ENCODE results near the gene IGSF3.

Gene IGSF3

DNA sequence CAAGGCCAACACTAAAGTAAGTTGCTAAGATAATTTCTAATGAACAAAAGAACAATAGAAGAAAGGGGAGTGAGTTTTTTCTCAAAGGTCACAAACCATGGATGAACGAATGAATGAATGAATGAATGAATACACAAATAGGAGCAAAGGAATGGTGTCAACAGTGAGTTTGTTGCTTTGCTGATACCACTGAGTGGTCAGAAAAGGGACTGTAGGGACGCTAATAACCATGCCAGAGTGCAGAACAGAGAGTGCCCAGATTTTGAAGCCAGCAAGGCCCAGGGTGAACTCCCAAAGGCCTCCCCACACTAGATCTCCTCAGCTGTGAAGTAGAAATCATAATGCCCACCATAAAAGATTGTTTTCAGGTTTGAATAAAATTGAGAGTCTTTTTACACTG, 112.6 kb downstream of the IGSF3 start:
- no peak for DNase-seq

DNA sequence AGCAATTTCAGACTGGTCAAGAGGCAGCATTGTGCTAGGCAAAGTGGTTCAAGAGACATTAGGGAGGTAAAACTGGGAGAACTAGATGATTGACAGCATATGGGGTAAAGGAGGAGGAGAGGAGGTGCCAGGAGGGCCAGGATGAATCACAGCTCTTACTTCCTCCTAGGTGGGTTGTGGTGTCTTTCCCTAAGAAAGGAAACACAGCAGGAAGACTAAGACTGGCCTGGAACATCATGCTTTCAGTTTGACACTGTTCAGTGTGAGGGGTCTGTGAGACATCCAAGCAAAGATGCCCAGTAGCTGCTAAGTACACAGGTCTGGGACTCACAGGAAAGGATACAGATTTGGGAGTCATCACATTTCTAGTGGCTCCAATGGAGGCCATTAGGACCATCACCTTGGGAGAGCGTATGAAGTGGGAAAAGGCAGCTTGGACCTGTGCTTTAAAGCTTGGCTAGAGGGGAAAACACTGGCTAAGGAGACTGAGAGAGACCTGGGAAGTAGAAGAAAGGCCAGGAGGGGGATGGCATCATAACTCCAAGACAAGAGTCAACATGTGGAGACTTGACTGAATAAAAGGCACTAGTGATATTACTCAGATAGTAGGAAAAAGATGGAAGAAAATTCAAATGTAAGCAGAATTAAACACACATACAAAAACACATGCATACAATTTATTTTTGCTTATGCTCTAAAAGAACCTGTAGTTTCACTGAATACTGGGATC, 114.0 kb downstream of the IGSF3 start:
- DNase-seq = no peak

DNA sequence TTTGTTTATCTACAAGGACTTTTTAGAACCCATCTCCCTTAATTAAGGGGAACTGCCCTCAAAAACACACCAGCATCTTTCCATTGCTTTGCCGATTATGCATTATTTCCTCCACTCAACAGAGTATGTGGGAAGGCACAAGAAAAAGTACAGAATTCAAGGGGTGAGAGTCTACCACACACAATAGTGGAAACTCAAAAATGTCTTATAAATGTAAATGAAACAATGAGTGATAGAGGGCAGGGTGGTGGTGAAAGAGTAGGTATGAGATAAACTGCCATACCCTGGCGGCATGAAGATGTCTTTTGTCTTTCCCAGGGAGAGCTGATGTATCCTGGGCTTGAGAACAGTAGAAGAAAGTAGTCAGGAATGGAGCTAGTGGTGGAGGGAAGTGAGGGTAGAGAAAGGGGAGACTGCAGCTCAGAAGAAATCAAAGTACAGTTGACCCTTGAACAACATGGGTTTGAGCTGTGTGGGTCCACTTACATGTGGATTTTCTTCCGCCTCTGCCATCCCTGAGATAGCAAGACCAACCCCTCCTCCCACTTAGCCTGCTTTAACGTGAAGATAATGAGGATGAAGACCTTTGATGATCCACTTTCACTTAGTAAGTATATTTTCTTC, 121.1 kb downstream of the IGSF3 start:
- no peak for DNase-seq

DNA sequence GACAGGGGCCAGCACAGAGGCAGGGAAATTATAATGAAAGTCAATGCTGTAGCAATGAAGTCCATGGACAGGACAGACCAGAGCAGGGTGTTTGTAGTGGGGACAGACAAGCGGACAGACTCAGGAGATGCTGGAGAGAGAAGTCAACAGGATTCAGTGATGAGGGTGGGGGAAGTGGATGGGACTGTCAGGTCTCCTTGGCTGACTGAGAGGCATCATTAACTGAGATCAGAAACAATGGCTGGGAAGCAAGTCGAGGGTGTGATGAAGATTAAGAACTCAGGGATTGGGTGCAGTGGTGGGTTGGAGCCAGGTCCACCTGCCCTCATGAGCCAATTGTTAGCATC, 122.2 kb downstream of the IGSF3 start:
- DNase-seq = no peak

DNA sequence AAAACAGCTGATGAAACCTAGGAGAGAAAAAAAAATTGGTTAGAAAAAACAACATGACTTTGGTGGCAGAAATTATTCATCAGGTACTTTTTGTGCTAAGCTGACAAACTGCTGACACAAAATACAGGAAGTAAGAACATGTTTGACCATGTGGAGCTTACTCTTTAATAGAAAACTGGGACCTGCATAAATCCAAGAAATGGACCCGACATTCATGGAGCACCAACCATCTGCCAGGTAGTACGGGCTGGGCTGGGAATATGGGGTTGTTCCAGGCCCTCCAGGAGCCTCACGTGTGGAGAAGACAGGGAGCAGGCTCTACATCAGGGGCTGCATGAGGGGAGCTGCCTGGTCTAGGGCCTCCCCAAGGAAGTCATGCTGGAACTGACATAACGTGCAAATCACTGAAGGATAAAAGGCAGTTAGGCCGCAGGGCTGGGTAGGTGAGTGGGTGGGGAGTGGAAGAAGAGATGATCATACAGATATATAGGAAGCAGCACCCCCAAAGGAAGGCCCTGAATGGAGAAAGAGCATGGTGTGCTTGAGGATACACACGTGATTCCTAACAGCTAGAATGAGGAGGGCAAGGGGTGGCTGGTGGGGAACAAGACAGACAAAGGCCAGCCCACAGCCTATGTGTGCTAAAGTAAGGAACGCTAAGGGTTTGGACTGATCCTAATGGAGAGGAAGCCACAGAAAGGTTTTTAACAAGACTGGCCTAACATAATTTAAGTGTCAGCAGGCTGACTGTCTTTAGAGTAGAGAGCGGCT, 122.8 kb downstream of the IGSF3 start:
- DNase-seq = no peak

DNA sequence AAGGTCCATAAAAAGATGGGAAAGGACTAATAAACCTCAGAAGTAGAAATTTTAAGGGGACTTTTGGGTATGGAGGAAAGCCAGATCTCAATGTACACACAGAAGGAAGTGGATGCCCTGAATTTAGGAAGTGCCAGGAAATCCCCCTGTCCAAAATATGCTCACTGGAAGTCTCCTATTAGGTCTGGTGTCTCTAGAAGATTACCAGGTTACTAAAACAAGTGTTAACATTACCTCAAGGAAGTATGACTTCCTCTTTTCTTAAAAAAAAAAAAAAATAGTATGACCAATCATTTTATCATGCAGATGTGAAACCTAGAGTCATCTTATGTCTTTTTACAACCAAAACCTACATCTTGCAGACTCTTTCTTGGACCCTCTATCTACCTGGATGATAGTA, 127.4 kb downstream of the IGSF3 start:
- no peak for DNase-seq

DNA sequence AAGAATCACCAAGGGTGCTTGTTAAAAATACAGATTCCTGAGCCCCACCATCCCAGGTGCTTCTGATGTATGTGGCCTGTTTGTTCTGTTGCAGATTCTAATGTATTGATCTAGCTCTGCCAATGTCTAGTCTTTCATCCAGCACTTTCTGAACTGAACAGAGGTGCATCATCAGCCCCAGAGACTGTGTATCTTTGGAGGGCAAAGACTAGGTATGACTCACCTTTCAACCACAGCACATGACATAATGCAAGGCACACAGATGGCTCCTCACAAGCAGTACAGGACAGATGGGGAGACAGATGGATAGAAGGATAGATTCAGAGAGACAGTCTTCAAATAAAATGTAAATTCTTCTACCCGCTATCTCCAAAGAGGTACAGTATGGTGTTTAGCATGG, 129.0 kb downstream of the IGSF3 start:
- DNase-seq = peak; percentile 30

DNA sequence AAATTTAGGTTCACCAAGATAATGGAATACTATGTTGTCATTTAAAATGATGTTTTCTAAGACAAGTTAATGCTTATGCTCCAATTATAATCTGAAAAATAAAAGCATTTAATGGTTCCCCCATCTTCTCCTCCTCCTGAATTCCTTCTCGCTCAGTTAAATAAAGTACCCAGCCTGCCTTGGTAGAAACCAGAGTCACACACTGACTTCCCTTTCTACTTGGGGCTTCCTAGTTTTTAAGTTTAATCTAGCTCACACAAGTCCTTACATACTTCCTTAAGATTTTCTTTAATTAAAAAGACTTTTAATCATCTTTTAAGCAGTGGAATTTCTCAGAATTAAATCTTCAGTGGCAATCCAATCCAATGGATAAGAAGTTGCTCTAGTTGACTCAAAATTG, 129.6 kb downstream of the IGSF3 start:
- no peak for DNase-seq

DNA sequence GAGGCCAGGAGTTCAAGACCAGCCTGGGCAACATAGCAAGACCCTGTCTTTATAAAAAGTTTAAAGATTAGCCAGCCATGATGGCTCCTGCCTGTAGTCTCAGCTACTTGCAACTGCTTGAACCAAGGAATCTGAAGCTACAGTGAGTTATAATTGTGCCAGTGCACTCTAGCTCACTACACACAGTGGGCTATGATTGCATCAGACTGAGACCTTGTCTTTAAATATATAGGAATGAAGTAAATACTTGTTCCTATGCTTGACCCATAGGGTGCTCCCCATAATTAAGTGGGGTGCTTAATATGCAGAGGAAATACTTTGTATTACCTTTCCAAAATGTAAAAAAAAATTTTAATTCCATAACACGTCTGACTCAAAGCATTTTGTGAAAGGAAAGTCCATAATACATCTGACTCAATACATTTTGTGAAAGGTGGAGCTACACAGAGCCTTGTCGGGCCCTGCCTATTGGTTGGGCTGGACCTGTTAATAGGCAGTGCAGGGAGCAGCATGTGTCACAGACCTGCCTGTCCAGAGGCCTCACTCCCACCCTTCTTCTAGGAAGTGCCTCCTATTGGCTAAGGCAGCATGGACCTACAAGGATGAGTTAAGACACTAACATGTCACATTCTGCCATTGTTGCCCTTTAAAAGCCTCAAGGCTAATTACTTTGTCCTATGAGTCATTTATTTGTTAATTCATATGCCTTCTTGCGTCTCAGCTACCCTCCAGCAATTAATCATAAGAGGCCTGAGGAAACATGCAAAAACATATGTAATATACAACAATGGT, 130.3 kb downstream of the IGSF3 start:
- DNase-seq = peak; percentile 16

DNA sequence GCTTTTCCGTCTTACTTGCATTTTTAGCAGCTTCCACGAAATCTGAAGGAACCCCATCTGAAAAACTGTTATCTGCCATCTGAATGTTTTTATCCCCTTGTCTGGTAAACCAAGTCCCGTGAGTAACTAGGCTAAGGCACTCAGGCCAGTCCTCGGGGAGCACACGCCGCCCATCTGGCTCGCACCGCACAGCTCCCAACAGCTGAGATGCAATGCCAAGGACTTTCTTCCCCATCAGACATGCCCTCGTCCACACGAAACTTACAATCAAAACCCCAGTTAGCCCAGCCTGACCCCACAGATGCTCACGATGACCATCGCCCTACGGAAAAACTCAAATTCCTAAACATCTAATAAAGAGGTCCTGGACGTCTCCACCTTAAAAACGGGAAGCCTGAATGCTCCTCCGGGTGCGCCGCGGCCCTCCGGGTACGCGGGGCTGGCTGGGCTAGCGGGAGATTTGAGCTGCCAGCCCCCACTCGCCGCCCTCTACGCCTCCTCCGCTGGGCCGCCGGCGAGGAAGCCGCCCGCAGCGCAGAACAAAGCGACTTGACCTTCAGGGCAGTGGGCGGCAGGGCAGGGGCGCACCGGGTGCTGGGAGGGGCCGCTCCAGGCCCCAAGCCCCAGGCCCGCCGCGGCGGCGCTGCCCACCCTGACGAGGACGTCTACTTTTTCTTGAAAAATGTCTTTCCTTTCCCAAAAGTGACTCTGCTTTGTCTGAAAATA, 133.4 kb downstream of the IGSF3 start:
- DNase-seq = no peak

DNA sequence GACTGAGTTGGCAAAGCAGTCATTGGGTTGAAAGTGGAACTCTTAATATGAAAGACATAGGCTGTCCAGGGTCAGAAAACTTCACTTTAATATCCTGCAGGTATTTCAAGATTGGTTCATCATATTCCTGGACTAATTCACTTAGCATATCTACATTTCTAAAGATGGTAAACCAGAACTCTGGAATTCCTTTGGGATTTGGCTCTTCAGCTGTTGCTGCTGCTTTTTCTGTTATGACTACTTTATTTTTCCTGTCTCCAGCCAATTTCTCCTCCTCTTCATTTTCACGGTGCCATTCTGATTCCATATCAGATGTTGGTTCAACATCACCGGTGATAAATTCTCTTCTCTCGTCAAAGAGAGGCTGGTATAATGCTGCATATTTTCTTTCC, 134.1 kb downstream of the IGSF3 start:
- DNase-seq = no peak

DNA sequence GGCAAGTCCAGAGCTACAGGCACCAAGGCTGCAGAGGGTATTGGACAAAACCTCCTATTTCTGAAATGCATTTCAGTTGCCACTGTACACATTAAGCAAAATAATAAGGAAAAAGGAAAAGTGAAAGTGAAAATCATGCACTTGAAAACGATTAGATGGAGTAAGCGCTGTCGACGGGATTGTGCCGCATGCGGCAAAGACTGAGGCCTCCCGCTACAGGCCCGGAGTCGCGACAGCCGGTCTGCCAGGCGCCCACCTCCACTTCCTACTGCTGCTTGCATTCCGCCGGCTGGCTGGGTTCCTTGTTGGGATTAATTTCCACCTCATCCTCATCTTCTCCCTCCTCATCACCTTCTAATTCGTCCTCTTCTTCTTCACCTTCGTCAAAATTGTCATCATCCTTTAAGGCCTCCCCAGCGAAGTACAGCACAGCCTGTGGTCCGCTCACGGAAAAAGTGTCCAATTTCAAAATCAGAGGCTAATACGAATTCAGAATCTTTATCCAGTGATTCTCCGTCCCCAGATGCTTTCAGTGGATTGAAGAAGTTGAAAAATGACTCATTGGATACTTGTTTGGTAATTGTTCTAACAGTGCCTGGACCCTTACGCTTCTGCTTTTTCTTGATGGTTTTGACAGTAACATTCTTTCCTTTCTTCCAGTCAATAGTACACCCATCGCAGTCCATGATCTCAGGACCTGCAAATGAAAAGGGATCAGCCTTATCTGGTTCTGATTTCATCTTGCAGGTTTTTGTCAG, 134.7 kb downstream of the IGSF3 start:
- no peak for DNase-seq

DNA sequence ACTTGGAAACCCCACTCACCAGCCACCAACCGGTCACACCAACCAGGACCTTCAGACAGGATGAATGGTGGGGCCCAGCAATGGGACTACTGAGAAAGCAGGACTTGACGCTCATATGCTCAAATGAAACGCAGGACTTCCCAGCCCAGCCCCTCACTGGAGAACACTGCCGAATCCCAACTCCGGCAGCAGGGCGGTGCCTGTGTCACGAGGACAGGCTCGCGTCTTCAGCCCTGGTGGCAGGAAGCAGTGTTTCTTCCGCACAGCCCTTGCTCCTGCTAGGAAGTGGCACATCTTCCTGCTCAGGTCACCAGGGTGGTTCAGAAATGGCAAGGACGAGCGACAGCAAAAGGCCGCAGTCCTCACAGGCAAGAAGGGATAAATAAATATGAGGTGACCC, 135.6 kb downstream of the IGSF3 start:
- no peak for DNase-seq

DNA sequence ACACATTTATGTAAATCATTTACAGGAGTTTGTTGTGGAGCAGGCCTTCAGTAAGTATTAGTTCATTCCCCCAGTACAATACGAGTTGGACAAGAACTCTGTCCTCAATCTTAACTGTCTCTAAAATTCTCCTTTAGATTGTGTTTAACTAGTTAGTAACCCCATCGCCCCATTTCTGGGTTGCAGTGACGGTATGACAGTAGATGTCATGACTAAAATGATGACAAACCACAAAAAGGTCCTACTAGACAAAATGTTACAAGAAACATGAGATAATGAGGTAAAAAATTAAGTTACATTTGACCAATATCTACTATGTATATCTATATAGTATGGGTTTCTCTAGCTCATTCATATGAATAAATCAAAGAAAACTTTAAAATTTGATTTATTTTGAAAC, 137.9 kb downstream of the IGSF3 start:
- DNase-seq = no peak

DNA sequence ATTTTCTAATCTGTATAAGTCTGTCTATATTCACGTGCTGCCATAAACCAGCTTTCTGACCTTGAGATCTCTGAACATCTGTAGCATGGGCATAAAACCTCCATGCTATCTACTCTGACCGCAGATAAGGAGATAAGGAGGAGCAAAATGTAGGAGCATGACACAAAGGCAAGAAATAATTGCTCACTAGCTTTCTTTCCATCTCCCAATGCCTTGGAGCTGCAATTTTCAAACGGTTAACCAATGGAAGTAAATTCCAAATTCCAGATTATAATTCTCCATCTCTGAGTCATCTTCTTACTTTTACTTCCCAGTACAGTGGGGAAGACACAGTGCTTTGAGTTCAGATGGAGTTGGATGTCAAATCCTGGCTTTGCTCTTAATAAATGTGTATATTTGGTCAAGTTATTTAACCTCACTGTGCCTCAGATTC, 138.3 kb downstream of the IGSF3 start:
- DNase-seq = peak; percentile 61

DNA sequence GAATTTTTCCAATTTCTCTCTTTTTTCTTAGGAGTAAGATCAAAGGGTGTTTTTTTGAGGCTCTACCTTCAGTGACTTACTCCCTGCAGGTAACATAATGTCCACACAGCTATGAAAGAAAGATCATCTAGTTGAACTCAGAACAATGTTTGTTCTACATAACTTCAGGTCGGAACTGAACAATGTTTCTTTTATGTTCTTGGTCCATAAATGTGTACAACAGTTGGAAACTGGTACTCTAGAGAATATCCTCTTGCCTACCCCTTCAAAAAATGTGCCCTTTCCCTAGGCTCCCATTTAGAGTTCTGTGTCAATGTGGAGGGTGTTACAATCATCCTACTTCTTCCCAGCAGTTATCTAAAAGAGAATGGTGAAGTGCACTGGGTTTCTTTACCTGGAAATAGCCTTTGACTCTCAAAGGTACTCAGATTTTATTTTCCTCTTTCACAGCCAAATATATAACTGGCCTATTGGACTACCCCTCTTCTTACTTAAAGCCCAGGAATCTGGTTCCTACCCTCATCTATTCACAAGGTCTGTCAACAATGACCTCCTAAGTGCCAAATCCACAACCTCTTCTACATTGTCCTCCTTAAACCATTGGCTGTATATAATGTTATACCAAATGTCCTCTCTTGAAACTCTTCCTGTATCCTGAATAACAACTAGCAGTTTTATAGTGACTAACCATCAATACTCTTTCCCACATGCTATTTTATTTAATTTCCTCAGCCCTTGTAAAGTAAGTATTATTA, 139.0 kb downstream of the IGSF3 start:
- no peak for DNase-seq

DNA sequence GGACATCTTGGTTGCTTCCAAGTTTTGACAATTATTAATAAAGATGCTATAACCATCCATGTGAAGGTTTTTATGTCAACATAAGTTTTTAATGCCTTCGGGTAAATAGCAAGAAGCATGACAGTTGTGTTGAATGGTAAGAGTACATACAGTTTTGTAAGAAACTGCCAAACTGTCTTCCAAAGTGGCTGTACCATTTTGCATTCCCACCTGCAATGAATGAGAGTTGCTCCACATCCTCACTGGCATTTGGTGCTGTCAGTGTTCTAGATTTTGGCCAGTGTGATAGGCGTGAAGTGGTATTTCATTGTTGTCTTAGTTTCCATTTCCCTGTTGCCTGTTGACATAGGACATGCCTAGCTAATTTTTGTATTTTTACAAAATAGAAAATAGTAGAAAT, 142.1 kb downstream of the IGSF3 start:
- DNase-seq = no peak
